CD4-positive, alpha-beta T cell treated with Interleukin-6 for 4 hours (primary cell): ENCODE data around the gene GOLGA6L22.
"Not testable (repeated sequence)": the region's sequence is repeated elsewhere in the genome, so short reads cannot be mapped to it uniquely, and the experiment has no call there.

ENCODE experiments used
- DNase-seq: peaks from one replicate; pipeline ENCODE4 v3.0.0-alpha.2; 2020; ENCODE audit warnings: mixed read lengths

Gene GOLGA6L22

GRCh38 chr15:22458603-22459002 lies at the start of gene GOLGA6L22:
GOLGA6L22 (plus strand) TSS chr15:22458903; CDS start chr15:22458994, 91 bp downstream.
- not testable (repeated sequence) for DNase-seq

- DNase-seq = not testable (repeated sequence)
These were observed 41.4 kb upstream of the GOLGA6L22 start for GRCh38 chr15:22417288-22417687.

GRCh38 chr15:22417795-22418194 lies 40.9 kb upstream of the GOLGA6L22 start:
- DNase-seq = not testable (repeated sequence)

- not testable (repeated sequence) for DNase-seq
These were observed 40.5 kb upstream of the GOLGA6L22 start for GRCh38 chr15:22418212-22418611.

- DNase-seq = not testable (repeated sequence)
These were observed 40.0 kb upstream of the GOLGA6L22 start for GRCh38 chr15:22418666-22419065.

- DNase-seq = not testable (repeated sequence)
These were observed 38.4 kb upstream of the GOLGA6L22 start for GRCh38 chr15:22420340-22420739.

GRCh38 chr15:22429426-22429825 lies 29.3 kb upstream of the GOLGA6L22 start:
- DNase-seq = not testable (repeated sequence)

GRCh38 chr15:22431687-22432086 lies 27.0 kb upstream of the GOLGA6L22 start:
- DNase-seq = not testable (repeated sequence)

GRCh38 chr15:22494490-22495113 lies 35.9 kb downstream of the GOLGA6L22 start:
- peak; percentile 36 for DNase-seq

- not testable (repeated sequence) for DNase-seq
These were observed 38.5 kb downstream of the GOLGA6L22 start for GRCh38 chr15:22497200-22497599.

GRCh38 chr15:22498220-22498925 lies 39.7 kb downstream of the GOLGA6L22 start:
- not testable (repeated sequence) for DNase-seq

GRCh38 chr15:22502272-22502671 lies 43.6 kb downstream of the GOLGA6L22 start:
- not testable (repeated sequence) for DNase-seq

- DNase-seq = not testable (repeated sequence)
These were observed 48.3 kb downstream of the GOLGA6L22 start for GRCh38 chr15:22506959-22507358.

- DNase-seq = not testable (repeated sequence)
These were observed 57.4 kb downstream of the GOLGA6L22 start for GRCh38 chr15:22516140-22516539.
